Left ventricle myocardium inferior (tissue), 1 donor: Measurements from ENCODE around the gene ROBO2. TPM values are rescaled to one million over a fixed set of nuclear protein-coding genes. Genes with fewer than 3 reads are reported as not detected.
"Not testable (repeated sequence)": the region's sequence is repeated elsewhere in the genome, so short reads cannot be mapped to it uniquely, and the experiment has no call there.

ENCODE experiments used
- DNase-seq: peaks from one replicate; pipeline ENCODE4 v3.0.0-alpha.2; 2020
- H3K27ac ChIP-seq: fragments of 200-600 bp; replicated peaks from 2 replicates; pipeline ENCODE4 v1.8.0; 2021
- H3K27me3 ChIP-seq: fragments of 200-600 bp; 2 replicates; pipeline ENCODE4 v1.8.0; 2021; ENCODE audit warnings: low read depth
- H3K36me3 ChIP-seq: fragments of 200-600 bp; 2 replicates; pipeline ENCODE4 v1.8.0; 2021
- H3K4me1 ChIP-seq: fragments of 200-600 bp; 2 replicates; pipeline ENCODE4 v1.8.0; 2021
- H3K4me3 ChIP-seq: fragments of 200-600 bp; 2 replicates; pipeline ENCODE4 v1.8.0; 2021; ENCODE audit warnings: mild to moderate bottlenecking, moderate library complexity
- H3K9me3 ChIP-seq: fragments of 200-600 bp; replicated peaks from 2 replicates; pipeline ENCODE4 v1.8.0; 2021
- intact Hi-C: fragments of 100-400 bp; cut with micrococcal nuclease; formaldehyde crosslinking; loops from one replicate; pipeline ENCODE4 v1.11.0; 2022
- total RNA-seq: library from RNA; stranded (reverse); fragmentation: NEBNext Ultra II Directional; extraction: Animal tissue kit (Norgen Biotek cat#: 25700); gene quantifications from one replicate; pipeline ENCODE4 v1.2.1, GENCODE V29; 2021
- TF ChIP-seq, protein P1 (sequence below): fragments of 200-600 bp; IDR thresholded peaks from 2 replicates; pipeline ENCODE4 v1.8.0; 2021; ENCODE audit warnings: antibody characterized with exemption, mild to moderate bottlenecking, borderline replicate concordance
- donor health status: DM: no; HTN: yes; CAD: no; lungs with severe emphysema.

The ROBO2 gene
- total RNA-seq, 1 donor from 2014 or later = 0.19 TPM

DNA sequence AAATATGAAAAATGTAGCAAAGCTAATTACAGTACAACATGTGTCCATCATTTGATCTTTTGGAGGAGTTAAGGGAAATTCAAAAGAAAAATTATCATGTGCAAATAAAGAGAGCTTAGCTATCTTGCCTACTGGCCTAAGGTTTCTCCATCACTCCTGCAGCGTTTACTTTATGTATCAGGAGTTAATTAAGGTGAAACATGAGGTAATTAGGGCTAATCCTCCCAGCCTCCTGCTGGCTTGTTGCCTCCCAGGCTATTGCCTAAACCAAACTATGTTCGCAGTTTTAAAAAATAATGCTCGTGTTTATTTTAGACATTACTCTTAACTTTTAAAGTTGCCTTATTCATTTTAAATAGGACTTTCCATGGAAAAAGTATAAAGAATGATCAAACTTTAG is 367.5 kb downstream of the ROBO2 start:
- DNase-seq = no peak
- intact Hi-C loops = no loop called here
- H3K9me3 ChIP-seq = no peaks in the 10 kb centered on the region
- H3K4me1 ChIP-seq = no peaks in the 10 kb centered on the region
- no peaks in the 10 kb centered on the region for H3K36me3 ChIP-seq
- TF ChIP-seq, protein P1, sequence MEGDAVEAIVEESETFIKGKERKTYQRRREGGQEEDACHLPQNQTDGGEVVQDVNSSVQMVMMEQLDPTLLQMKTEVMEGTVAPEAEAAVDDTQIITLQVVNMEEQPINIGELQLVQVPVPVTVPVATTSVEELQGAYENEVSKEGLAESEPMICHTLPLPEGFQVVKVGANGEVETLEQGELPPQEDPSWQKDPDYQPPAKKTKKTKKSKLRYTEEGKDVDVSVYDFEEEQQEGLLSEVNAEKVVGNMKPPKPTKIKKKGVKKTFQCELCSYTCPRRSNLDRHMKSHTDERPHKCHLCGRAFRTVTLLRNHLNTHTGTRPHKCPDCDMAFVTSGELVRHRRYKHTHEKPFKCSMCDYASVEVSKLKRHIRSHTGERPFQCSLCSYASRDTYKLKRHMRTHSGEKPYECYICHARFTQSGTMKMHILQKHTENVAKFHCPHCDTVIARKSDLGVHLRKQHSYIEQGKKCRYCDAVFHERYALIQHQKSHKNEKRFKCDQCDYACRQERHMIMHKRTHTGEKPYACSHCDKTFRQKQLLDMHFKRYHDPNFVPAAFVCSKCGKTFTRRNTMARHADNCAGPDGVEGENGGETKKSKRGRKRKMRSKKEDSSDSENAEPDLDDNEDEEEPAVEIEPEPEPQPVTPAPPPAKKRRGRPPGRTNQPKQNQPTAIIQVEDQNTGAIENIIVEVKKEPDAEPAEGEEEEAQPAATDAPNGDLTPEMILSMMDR = no peak
- H3K27me3 ChIP-seq = no peaks in the 10 kb centered on the region
- H3K4me3 ChIP-seq = no peak overlapping the region
- no peak overlapping the region for H3K27ac ChIP-seq

DNA sequence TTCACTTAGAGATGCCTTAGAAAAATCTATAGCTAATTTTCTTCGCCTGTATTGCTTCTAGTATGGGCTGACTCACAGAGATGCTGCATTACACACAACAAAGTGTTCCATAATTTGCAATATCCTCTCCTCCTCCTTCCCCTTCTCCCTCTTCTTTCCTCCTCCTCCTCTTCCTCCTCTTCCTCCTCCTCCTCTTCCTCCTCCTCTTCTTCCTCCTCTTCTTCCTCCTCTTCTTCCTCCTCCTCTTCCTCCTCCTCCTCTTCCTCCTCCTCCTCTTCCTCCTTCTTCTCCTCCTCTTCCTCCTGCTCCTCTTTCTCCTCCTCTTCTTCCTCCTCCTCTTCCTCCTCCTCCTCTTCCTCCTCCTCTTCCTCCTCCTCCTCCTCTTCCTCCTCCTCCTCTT is 370.4 kb downstream of the ROBO2 start:
- H3K27me3 ChIP-seq, DNase-seq, H3K36me3 ChIP-seq, H3K27ac ChIP-seq, H3K4me3 ChIP-seq, intact Hi-C loops, H3K9me3 ChIP-seq, H3K4me1 ChIP-seq: not testable (repeated sequence)

DNA sequence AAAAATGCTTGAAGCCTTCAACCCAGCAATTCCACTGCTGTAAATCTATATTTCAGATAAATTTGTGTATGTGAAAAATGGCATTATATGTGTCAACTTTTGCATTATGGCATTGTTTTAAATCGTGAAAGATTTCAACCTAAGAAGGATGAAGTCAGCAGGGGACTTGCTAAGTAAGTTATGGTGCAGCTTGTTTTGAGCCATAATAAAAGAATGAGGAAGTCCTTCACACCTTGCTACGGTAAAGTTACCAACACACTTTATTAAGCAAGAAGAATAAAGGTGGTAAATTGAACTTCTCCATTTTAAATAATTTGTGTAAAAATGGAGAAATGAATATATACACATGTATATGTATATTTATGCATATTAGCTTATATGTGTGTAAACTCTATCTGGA is 371.4 kb downstream of the ROBO2 start:
- H3K4me3 ChIP-seq = no peak overlapping the region

DNA sequence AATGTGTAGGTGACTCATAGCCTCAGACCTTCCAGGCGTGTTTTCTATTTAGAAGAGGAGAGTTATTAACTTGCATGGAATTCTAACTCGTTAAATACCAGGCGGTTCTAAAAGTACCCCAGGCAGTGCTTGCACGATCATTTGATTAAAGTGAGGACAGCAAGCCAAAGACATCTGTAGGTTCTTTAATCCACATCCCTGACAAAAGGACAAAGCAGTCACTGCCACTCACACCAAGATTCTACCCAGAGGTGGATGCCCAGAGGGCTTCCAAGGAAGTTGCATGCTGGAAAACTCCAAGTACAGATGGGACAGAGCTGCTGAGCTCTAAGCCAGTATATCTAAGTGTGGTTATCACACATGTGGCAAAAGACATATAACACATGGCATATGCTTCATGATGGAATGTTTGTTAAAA is 372.1 kb downstream of the ROBO2 start:
- no peak overlapping the region for H3K27ac ChIP-seq
- no peaks in the 10 kb centered on the region for H3K27me3 ChIP-seq
- no peaks in the 10 kb centered on the region for H3K4me1 ChIP-seq
- H3K4me3 ChIP-seq = no peak overlapping the region
- intact Hi-C loops = no loop called here
- TF ChIP-seq, protein P1 = no peak
- H3K9me3 ChIP-seq = no peaks in the 10 kb centered on the region
- H3K36me3 ChIP-seq = no peaks in the 10 kb centered on the region
- no peak for DNase-seq

More for the DNA sequence above, 371.4 kb downstream of the ROBO2 start:
- Histone ChIP-seq H3K4me1 (no peaks in the 10 kb centered on the region), H3K27me3 (no peaks in the 10 kb centered on the region), H3K36me3 (no peaks in the 10 kb centered on the region), H3K27ac (no peak overlapping the region), H3K9me3 (no peaks in the 10 kb centered on the region)
- TF ChIP-seq, protein P1 = no peak
- DNase-seq = no peak
- intact Hi-C loops = no loop called here

DNA sequence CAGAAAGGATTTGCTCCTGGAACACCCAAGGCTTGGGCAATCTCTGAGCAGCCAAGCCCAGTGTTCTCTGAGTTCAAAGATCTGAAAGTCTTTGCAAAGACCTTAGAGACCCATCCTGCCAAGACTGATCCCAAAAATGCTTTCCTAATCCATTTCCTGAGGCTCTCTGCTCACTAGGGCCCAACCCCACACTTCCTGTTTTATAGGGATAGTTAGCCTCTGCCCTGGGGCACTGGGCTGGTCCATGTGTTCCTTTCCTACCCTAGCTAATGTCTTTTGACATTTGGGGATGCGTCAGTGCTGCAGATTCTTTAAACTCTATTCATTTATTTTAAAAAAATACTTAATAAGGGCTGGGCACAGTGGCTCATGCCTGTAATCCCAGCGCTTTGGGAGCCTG is 372.7 kb downstream of the ROBO2 start:
- H3K36me3 ChIP-seq = no peaks in the 10 kb centered on the region
- no peaks in the 10 kb centered on the region for H3K27me3 ChIP-seq
- H3K4me1 ChIP-seq = no peaks in the 10 kb centered on the region
- no peak overlapping the region for H3K4me3 ChIP-seq
- intact Hi-C loops = no loop called here
- no peak overlapping the region for H3K27ac ChIP-seq
- no peaks in the 10 kb centered on the region for H3K9me3 ChIP-seq
- TF ChIP-seq, protein P1 = no peak
- DNase-seq = no peak

DNA sequence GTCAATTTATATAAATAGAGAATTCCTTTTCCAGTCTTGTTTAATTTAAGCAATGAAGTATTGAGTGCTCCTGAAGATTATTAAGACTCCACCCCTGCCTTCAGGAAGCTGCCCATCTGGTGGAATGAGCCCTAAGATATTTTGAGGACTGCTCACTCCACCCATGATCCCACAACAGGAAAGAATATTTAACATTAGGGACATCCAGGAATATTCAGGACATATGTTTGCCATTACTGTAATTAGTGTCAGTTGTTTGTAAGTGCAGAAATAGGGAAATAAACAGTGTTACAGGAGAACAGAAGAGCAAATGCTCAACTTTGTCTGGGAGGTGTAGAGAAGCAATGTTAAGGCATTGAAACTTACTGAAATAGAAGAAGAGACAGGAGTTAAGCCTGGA is 375.0 kb downstream of the ROBO2 start:
- Histone ChIP-seq H3K9me3 (no peaks in the 10 kb centered on the region), H3K27me3 (no peaks in the 10 kb centered on the region), H3K4me1 (no peaks in the 10 kb centered on the region), H3K27ac (no peak overlapping the region), H3K4me3 (no peak overlapping the region), H3K36me3 (no peaks in the 10 kb centered on the region)
- DNase-seq = no peak
- TF ChIP-seq, protein P1 = no peak
- intact Hi-C loops = no loop called here
